ENCODE measurements around the gene CNTN4.

CNTN4 gene

GRCh38 chr3:2615080-2615479, 516.4 kb downstream of the CNTN4 start:
- no peak for DNase-seq

DNA sequence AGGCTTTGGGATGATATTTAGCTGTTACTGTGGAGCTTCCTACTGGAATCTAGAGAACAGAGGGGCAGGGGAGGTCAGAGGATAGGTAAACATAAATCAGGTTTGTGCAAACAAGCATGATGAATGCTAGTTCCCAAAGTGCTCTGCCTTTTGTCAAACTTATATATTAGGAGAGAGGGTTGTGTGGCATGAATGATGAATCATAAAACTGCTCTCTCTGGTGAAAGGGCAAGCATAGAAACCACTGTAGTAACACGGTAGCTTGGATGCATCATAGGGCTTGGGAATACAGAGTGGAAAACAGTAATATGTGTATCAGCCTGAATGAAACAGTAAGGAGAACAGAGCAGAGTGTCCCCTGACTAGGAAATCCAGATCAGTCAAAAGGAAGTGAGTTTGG, 524.8 kb downstream of the CNTN4 start:
- DNase-seq, result no peak

DNA sequence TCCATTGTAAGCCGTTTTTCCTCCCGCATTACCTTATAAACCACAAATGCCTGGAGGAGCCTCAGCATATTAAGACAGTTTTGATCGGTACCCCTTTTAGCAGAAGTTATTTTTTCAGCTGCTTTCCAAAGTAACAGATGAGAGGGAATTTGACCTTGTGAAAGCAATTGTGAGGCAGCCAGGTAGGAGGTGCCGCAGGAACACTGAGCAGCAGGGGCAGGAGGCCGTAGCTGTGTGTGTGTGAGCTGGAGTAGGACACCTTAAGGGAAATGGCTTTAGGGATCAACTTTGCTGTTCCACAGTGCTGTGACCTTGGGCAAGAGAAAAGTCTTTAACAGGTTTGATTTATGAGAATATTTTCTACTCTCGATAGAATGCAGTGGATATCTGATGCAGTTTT, 529.5 kb downstream of the CNTN4 start:
- DNase-seq, result no peak

GRCh38 chr3:2635511-2635910, 536.8 kb downstream of the CNTN4 start:
- no peak for DNase-seq

GRCh38 chr3:2643606-2644005, 544.9 kb downstream of the CNTN4 start:
- DNase-seq, result no peak

- no peak for DNase-seq
These were observed 546.3 kb downstream of the CNTN4 start for GRCh38 chr3:2645001-2645400.

DNA sequence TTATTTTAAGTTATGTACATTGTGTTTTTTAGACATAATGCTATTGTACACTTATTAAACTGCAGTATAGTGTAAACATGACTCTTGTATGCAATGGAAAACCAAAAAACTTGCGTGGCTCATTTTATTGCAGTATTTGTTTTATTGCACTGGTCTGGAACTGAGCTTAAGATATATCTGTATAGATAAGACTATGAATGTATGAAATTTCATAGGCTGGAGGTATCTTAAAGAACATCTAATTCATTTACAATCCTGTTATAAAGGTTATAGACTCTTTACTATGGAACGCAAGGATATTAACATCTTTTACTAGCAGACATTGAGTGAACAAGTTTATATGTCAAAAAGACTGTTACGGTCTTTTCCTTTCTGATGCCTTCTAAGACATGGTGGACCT, 552.1 kb downstream of the CNTN4 start:
- DNase-seq, result no peak

- no peak for DNase-seq
These were observed 553.7 kb downstream of the CNTN4 start for GRCh38 chr3:2652386-2652785.

DNA sequence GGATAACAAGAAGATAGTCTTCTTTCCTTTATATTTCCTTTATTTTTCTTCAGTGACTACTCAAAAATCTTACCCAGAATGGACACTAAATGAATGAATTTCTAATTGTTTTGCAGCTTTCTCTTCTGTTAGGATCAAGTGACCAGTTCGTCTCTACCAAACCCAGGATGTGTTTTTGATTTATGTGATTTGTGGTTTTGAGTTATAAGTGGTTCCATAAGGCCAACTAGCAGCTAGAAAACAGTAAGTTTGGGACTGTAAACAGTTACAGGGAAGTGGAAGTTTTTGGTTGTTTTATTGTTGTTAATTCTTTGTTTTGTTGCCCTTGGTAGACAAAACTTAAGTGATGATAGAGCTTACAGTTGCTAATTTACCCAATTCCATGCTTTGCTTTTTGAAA, 555.0 kb downstream of the CNTN4 start:
- no peak for DNase-seq

DNA sequence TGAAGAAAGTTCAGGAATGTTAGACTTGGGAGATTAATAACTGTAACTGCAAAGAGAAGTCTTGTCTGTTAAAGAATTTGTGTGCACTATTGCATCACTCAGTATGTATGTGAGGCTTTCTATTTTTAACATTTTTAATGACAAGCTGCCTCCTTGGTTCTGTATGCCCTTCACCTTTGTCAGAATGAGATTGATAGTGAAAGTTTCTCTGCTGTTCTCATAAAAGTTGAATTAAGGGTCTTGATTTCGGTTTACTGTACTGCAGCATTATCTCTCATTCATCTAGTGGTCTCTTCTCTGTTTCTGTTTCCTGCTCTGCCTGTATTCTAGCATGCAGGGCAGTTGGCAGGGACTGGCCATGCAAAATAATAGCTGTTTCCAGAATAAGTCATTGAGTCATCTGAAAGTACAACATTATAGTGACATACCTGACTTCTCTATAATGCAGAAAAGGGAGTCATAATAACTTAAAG, 556.6 kb downstream of the CNTN4 start:
- DNase-seq, result no peak

- no peak for DNase-seq
These were observed 558.4 kb downstream of the CNTN4 start for GRCh38 chr3:2656806-2657777.

- DNase-seq, result no peak
These were observed 559.3 kb downstream of the CNTN4 start for GRCh38 chr3:2657971-2658370.

DNA sequence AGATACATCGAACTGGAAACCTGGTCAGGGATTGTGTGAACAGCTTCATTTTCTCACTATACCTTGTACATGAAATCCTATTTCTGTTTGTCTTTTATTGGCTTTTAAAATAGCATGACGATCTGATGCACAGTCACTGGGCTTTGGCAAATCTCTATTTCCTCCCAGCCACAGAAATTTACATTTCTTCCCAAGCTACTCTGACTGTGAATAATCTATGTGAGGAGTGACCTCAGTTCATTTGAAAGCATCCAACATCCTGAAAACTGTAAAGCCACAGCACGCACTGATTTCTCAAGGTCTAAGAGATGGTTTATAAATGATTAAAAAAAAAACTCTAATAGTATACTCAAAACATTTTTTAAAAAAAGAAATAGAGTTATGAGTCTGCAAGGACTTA, 561.2 kb downstream of the CNTN4 start:
- DNase-seq, result no peak

GRCh38 chr3:2661078-2661477, 562.4 kb downstream of the CNTN4 start:
- no peak for DNase-seq

DNA sequence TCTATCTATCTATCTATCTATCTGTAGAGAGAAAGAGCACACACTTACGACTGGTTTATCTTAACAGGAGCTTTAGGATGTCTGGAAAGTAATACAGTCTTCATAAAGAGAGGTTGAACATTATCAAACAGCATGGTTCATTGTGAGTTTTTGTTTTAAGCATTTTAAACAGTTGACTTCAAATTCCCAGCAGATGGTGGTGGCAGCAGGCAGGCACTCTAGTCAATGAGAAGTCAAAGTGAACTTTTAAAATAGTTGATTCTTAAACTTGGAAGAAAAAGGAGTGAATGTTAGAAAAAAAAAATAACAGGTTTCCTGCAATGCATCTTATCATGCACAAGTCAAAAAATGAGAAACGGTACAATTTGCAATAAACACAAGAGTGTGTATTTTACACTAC, 578.8 kb downstream of the CNTN4 start:
- no peak for DNase-seq

DNA sequence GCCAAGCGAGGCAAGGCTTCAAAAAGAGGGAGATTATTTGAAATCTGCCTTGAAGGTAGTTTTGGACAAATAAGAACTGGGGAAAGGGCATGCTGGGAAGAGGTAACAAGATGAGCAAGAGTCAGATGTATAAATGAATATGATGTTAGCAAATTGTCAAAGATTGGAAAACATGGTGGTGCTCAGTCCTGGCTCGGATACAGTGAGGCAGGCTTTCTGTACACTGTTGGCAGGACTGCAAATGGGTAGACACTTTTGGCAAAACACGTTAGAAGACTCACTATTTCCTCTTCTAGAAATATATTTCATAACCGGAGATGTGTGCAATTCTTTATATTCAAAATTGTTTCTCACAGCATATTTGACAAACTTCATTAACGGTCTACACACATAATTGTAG, 581.6 kb downstream of the CNTN4 start:
- DNase-seq, result no peak

GRCh38 chr3:2684046-2684445, 585.4 kb downstream of the CNTN4 start:
- no peak for DNase-seq

- DNase-seq, result no peak
These were observed 588.3 kb downstream of the CNTN4 start for GRCh38 chr3:2686816-2687502.

- no peak for DNase-seq
These were observed 598.9 kb downstream of the CNTN4 start for GRCh38 chr3:2697589-2697988.

GRCh38 chr3:2701471-2701870, 602.8 kb downstream of the CNTN4 start:
- DNase-seq, result no peak

- DNase-seq, result no peak
These were observed 607.6 kb downstream of the CNTN4 start for GRCh38 chr3:2706144-2706835.

DNA sequence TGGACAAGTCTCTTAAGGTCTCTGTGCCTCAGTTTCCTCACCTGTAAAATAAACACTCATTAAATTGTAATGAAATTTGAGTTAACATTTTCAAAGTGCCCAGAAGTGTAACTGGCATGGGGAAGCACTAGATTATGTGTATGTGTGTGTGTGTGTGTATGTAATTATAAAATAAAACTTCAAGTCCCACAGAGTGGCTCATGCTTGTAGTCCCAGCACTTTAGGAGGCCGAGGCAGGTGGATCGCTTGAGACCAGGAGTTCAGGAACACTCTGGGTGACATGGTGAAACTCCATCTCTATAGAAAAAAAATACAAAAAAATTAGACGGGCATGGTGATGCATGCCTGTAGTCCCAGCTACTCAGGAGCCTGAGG, 608.2 kb downstream of the CNTN4 start:
- DNase-seq, result no peak

DNA sequence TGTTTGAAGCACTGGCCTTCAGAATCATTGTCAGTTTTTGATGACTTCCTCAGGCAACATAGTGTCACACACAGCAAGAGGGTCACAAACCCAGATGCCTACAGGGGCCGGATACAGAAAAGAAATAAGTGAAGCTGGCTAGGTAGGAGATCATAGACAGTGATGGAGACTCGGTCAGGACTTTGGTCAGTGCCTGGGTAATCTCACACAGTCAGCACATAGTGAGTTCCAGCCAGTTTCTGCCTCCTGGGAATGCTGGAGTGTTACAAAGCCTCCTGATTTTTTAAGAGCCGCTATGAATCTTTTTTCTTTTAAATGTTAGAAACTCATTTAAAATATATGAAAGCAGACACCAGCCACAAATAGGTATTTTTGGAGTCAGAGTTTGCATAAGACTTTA, 612.4 kb downstream of the CNTN4 start:
- no peak for DNase-seq

DNA sequence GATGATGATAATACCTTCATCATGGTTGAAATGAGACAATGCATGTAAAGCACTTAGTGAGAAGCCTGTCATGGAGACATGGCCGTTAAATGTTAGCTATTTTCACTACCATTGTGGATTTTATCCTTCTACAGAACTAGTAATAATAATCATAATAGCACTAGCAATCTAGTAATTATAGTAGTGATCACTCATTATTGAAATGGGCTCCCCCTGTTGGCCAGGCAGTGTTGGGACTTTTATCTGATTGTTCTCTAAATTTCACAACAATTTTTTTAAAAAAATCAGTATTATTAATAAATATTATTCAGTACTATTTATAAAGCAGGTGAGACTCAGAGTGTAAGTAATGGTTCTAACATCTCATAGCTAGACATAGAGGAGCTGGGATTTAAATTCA, 615.3 kb downstream of the CNTN4 start:
- DNase-seq, result no peak
